Suprapubic skin (tissue), 4 donors: ENCODE results near the gene NEGR1.

ENCODE experiments used
- CTCF ChIP-seq, 2 donors: fragments of 200-600 bp in 1 of 2; fragments of 450-650 bp in 1 of 2; sonication (generic) in 1 of 2; IDR thresholded peaks; one replicate each; pipeline ENCODE4 v1.5.1; 2016 to 2019; ENCODE audit warnings: antibody characterized with exemption in 2 of 2, mild to moderate bottlenecking in 1 of 2, moderate library complexity in 1 of 2
- EP300 ChIP-seq: sonication (generic); formaldehyde crosslinking; IDR thresholded peaks from one replicate; pipeline ENCODE4 v1.6.1; 2017; ENCODE audit warnings: antibody characterized with exemption
- POLR2A ChIP-seq, 2 donors: fragments of 450-650 bp; IDR thresholded peaks; one replicate each; pipeline ENCODE4 v1.6.1; 2017; ENCODE audit warnings: antibody characterized with exemption in 2 of 2, mild to moderate bottlenecking in 2 of 2, moderate library complexity in 2 of 2
- POLR2AphosphoS5 ChIP-seq, 3 donors: sonication (generic); formaldehyde crosslinking; IDR thresholded peaks; one replicate each; pipeline ENCODE4 v1.6.1; 2017; ENCODE audit warnings: antibody characterized with exemption in 3 of 3

- TF ChIP-seq CTCF (IDR thresholded peaks at IDR 0.05) (no peak), POLR2A (IDR thresholded peaks at IDR 0.05) (no peak), POLR2AphosphoS5 (IDR thresholded peaks at IDR 0.05) (no peak), EP300 (no peak)
Measured at GRCh38 chr1:71559880-71560279, 722.5 kb downstream of the NEGR1 start.
